ENCODE measurements around the gene DHX8.

The DHX8 gene

DNA sequence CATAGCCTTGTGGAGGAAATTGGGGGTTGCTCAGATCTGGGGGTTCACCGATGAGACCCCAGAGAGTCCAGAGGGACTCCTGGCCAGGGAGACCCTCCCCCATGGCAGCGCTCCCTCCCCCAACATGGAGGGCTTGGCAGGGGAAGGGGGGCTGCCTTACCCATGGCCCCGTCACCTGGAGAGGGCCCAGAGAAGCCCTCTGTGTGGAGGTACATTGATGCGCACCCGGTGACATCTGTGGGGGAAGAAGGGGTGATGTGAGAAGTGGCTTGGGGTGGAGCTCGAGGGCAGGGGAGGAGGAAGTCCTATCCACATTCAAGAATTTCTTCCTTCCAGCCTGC, 46.1 kb downstream of the DHX8 start:
- H3K27ac ChIP-seq, result no peak overlapping the region

DNA sequence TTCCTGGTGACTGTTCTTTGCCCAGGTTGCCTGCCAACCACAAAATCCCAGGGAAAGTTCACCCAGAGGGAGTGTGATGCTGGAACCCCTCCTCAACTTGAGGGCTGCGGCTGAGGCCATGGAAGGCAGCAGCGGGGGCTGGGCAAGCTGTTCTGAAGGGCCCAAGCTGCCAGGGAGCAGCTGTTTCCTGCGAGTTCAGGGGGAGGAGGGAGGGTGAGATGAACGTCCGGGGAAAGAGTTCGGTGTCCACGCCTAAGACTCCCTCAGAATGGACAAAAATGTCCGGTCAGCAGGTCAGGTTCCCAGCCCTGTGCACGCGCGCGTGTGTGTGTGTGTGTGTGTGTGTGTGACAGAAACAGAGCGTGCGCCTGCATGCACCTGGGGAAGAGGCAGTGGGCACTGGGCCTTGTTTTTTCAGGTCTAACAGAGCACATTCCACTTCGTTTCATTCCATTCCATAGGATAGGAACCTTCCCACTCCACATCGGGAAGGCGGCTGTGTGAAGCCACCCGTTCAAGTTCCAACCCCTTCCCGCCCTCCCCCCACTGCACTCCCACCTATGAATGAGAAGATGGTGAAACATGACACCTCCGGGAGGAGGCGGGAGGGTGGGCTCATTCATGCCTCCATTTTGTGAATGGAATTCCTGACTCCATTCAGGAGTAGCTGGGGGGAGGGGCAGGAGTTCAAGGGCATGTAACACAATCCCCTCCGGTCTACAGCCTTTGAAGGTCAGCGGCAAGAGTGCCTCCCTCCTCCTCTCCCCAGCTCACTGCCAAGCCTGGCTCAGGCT, 46.7 kb downstream of the DHX8 start:
- H3K27ac ChIP-seq, result no peak overlapping the region
- TF ChIP-seq, protein P1, sequence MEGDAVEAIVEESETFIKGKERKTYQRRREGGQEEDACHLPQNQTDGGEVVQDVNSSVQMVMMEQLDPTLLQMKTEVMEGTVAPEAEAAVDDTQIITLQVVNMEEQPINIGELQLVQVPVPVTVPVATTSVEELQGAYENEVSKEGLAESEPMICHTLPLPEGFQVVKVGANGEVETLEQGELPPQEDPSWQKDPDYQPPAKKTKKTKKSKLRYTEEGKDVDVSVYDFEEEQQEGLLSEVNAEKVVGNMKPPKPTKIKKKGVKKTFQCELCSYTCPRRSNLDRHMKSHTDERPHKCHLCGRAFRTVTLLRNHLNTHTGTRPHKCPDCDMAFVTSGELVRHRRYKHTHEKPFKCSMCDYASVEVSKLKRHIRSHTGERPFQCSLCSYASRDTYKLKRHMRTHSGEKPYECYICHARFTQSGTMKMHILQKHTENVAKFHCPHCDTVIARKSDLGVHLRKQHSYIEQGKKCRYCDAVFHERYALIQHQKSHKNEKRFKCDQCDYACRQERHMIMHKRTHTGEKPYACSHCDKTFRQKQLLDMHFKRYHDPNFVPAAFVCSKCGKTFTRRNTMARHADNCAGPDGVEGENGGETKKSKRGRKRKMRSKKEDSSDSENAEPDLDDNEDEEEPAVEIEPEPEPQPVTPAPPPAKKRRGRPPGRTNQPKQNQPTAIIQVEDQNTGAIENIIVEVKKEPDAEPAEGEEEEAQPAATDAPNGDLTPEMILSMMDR (conservative IDR thresholded peaks at IDR 0.05), result no peak
- TF ChIP-seq ZFX (IDR thresholded peaks at IDR 0.05), result no peak

More for the DNA sequence above, 46.1 kb downstream of the DHX8 start:
- TF ChIP-seq ZFX (IDR thresholded peaks at IDR 0.05), result no peak
- TF ChIP-seq, protein P1 (conservative IDR thresholded peaks at IDR 0.05), result no peak

DNA sequence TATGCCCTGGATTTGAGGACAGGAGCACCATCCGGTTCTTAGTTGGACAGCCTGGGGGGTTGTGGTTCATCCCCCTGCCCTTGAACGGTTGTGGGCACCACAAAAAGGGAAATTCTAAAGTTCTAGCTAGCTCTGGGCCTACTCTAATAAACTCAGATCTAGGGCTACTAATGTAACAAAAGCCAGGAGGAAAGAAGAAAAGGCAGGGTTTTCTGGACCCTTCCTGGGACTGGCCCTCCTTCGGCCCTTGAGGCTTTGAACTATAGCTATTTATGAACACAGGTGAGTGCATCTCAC, 47.3 kb downstream of the DHX8 start:
- H3K27ac ChIP-seq, result no peak overlapping the region

DNA sequence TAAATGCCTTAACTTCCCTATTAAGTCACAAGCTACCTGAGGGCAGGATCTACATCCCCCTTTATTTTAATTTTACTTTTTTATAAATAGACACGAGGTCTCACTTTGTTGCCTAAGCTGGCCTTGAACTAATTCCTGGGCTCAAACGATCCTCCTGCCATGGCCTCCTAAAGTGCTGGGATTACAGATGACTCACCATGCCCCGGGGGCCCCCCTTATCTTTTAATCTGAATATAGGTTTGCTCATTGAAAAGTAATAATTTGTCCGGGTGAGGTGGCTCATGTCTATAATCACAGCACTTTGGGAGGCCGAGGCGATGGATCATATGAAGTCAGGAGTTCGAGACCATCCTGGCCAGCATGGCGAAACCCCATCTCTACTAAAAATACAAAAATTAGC, 48.2 kb downstream of the DHX8 start:
- H3K27ac ChIP-seq, result no peak overlapping the region
- TF ChIP-seq, protein P1 (conservative IDR thresholded peaks at IDR 0.05), result no peak
- no peak for TF ChIP-seq ZFX (IDR thresholded peaks at IDR 0.05)

More for the DNA sequence above, 47.3 kb downstream of the DHX8 start:
- TF ChIP-seq ZFX (IDR thresholded peaks at IDR 0.05), result no peak
- TF ChIP-seq, protein P1 (conservative IDR thresholded peaks at IDR 0.05), result no peak

DNA sequence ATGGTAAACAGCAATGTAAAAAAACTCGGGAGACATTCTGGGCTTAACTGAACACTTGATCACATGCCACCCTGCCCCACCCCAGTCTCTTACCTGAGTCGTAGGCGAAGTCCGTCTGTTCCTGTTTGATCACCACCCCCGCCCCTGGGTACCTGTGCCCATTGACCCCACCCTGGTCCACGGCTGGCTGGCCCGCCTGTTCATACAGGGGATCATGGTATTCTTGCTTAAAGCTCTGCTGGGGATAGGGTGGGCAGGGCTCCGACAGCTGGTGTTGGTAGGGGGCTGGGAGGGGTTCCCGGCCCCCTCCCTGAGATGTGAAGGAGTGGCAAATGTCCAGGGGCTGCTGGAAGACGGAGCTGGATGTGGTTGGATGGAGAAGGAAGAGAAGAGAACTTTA, 48.8 kb downstream of the DHX8 start:
- TF ChIP-seq, protein P1 (conservative IDR thresholded peaks at IDR 0.05), result no peak
- no peak for TF ChIP-seq ZFX (IDR thresholded peaks at IDR 0.05)
- no peak overlapping the region for H3K27ac ChIP-seq

DNA sequence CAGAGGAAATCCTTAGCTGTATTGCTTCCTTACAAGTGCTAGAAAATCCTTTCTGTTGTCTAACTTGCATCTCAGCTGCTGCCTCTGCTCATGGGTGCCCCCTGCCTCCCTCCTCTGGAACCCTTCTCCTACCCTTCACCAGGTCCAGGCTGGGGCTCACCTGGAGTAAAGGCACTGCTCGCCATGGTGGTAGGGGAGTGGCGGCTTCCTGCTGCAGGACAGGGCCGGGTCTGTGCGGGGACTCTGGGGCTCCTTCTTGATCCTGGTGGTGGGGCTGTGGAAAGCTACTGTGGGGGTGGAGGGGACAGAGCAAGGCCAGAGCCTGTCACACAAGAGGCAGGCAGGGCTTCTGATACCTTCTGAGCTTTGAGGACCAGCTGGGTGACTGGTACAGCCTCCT, 49.9 kb downstream of the DHX8 start:
- H3K27ac ChIP-seq, result no peak overlapping the region
- TF ChIP-seq ZFX (IDR thresholded peaks at IDR 0.05), result no peak
- TF ChIP-seq, protein P1 (conservative IDR thresholded peaks at IDR 0.05), result no peak

DNA sequence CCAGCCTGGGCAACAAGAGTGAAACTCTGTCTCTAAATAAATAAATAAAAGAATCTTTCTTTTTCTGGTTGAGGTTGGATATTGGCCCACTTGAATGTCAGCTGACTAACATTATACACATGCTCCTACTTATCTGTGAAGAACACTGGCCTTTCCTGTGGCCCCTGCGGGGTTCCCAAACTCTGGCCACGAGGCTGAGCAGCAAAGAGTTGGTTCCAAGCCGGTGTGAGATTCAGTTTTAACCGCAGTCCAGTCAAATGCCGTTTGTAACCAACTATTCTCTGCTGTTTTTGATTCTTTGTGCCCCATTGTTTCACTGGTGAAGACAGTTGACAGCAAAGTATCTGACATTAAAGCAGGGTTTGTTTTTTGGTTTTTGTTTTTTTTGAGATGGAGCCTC, 51.1 kb downstream of the DHX8 start:
- TF ChIP-seq, protein P1 (conservative IDR thresholded peaks at IDR 0.05), result no peak
- TF ChIP-seq ZFX (IDR thresholded peaks at IDR 0.05), result no peak
- no peak overlapping the region for H3K27ac ChIP-seq

Data from C4-2B (cell line).